K562 (cell line): Measurements from ENCODE around the gene MYO18A. TPM values are rescaled to one million over a fixed set of nuclear protein-coding genes. Genes with fewer than 3 reads are reported as not detected.

Source experiments
- ATAC-seq: fragments of 200-7000 bp; cut with Tn5 transposase; 3 replicates; pipeline ENCODE4 v1.9.1; 2020; ENCODE audit warnings: moderate library complexity
- BruUV-seq: library from RNA; stranded (reverse); fragments of 400-500 nt; replicated peaks from 2 replicates; lab custom pipeline; 2021; lab: Mats Ljungman, UMichigan
- CTCF ChIA-PET: fragments of 300-600 bp; formaldehyde crosslinking; extraction: SDS; loops from one replicate; lab custom pipeline; 2021; ENCODE audit warnings: low intra/inter-chr PET ratio; lab: Yijun Ruan, JAX
- POLR2A ChIA-PET: fragments of 300-600, 350-650 bp; sonication (Branson Sonifier 250); formaldehyde crosslinking; extraction: SDS; loops from one replicate; lab custom pipeline; 2021; ENCODE audit warnings: antibody characterized with exemption, inconsistent platforms; lab: Yijun Ruan, JAX
- DNase-seq, 4 experiments: peaks; one replicate each; pipeline versions ENCODE4 v3.0.0 to v3.0.0-alpha.2; 2011 to 2018; ENCODE audit warnings: low spot score in 3 of 4, mixed read lengths in 3 of 4; ENCODE audit errors: extremely low read depth in 1 of 4
- FAIRE-seq: peaks from 2 replicates; lab custom pipeline; 2011; peaks lifted over from hg19 to GRCh38; lab: Jason Lieb, UNC
- H2AFZ ChIP-seq: 2 replicates; pipeline ENCODE4 v1.6.0; 2011; ENCODE audit warnings: low read depth, low read length, control low read depth, inconsistent platforms
- H3K27ac ChIP-seq: fragments of 200-600 bp; 3 replicates; pipeline ENCODE4 v1.8.0; 2011; ENCODE audit warnings: low read depth, mild to moderate bottlenecking, control low read depth, inconsistent platforms, low read length, moderate library complexity, mixed read lengths; ENCODE audit errors: extremely low read depth
- H3K27me3 ChIP-seq, 2 experiments: fragments of 300-600 bp in 1 of 2; 2 replicates in 1 of 2; 3 replicates in 1 of 2; pipeline versions ENCODE4 v1.6.0 to v1.8.0; 2011; ENCODE audit warnings: inconsistent platforms in 2 of 2, low read length in 2 of 2, mild to moderate bottlenecking in 1 of 2, mixed read lengths in 1 of 2, moderate library complexity in 1 of 2; ENCODE audit not compliant: control insufficient read depth in 2 of 2, insufficient read depth in 2 of 2
- H3K36me3 ChIP-seq: fragments of 300-600 bp; 3 replicates; pipeline ENCODE4 v1.8.0; 2011; ENCODE audit warnings: mild to moderate bottlenecking, low read length, inconsistent platforms; ENCODE audit not compliant: control insufficient read depth, insufficient read depth
- H3K4me1 ChIP-seq, 2 experiments: fragments of 200-600 bp in 1 of 2; replicated peaks in 1 of 2; 2 replicates in 1 of 2; 3 replicates in 1 of 2; pipeline versions ENCODE4 v1.5.1 to v1.8.0; 2011; ENCODE audit warnings: inconsistent platforms in 2 of 2, low read length in 2 of 2, mild to moderate bottlenecking in 1 of 2, mixed read lengths in 1 of 2, moderate library complexity in 1 of 2; ENCODE audit not compliant: control insufficient read depth in 2 of 2, insufficient read depth in 2 of 2
- H3K4me2 ChIP-seq: 2 replicates; pipeline ENCODE4 v1.6.1; 2011; ENCODE audit warnings: low read length, control low read depth, inconsistent platforms, mixed read lengths; ENCODE audit not compliant: insufficient read depth
- H3K4me3 ChIP-seq: fragments of 200-600 bp; sonication (generic), shearing (Covaris generic); 2 replicates; pipeline ENCODE4 v1.5.1; 2016; ENCODE audit warnings: control low read depth, inconsistent platforms
- H3K79me2 ChIP-seq: fragments of 200-600 bp; 3 replicates; pipeline ENCODE4 v1.8.0; 2011; ENCODE audit warnings: low read length, inconsistent platforms; ENCODE audit not compliant: control insufficient read depth, insufficient read depth
- H3K9ac ChIP-seq, 2 experiments: 2 replicates each; pipeline versions ENCODE4 v1.6.0 to v1.6.1; 2011; ENCODE audit warnings: low read depth in 2 of 2, low read length in 2 of 2, control low read depth in 1 of 2, inconsistent platforms in 1 of 2, mild to moderate bottlenecking in 1 of 2, mixed read lengths in 1 of 2; ENCODE audit not compliant: insufficient read depth in 1 of 2
- H3K9me1 ChIP-seq: one replicate; pipeline ENCODE4 v1.6.0; 2011; ENCODE audit warnings: inconsistent platforms, mild to moderate bottlenecking, low read length, moderate library complexity; ENCODE audit not compliant: control insufficient read depth, insufficient read depth
- H3K9me3 ChIP-seq: replicated peaks from 2 replicates; pipeline ENCODE4 v1.5.1; 2011; ENCODE audit warnings: low read depth, low read length, inconsistent platforms; ENCODE audit not compliant: control insufficient read depth, insufficient read depth
- H4K20me1 ChIP-seq: replicated peaks from 2 replicates; pipeline ENCODE4 v1.6.1; 2011; ENCODE audit warnings: low read length, inconsistent platforms, mixed read lengths; ENCODE audit not compliant: control insufficient read depth, insufficient read depth
- ADNP ChIP-seq: fragments of 200-800 bp; sonication (Bioruptor generic); IDR thresholded peaks from 2 replicates; pipeline ENCODE4 v1.6.1; 2016; ENCODE audit warnings: missing genetic modification characterization, missing compliant biosample characterization
- MED1 ChIP-seq: sonication (generic); formaldehyde crosslinking; IDR thresholded peaks from 2 replicates; pipeline ENCODE4 v1.8.1; 2023; ENCODE audit warnings: missing genetic modification reagents, borderline replicate concordance
- OTX1 ChIP-seq: fragments of 450-650 bp; formaldehyde crosslinking; IDR thresholded peaks from 2 replicates; pipeline ENCODE4 v1.4.0; 2022; ENCODE audit warnings: mild to moderate bottlenecking
- RAD21 ChIP-seq, 2 experiments: fragments of 250-450 bp in 1 of 2; fragments of 450-650 bp in 1 of 2; sonication (Bioruptor Pico) in 1 of 2; formaldehyde crosslinking in 1 of 2; IDR thresholded peaks in 1 of 2; conservative IDR thresholded peaks in 1 of 2; 2 replicates each; pipeline versions ENCODE4 v1.4.0 to v1.8.0; 2020 to 2022; ENCODE audit warnings: mild to moderate bottlenecking in 2 of 2, moderate library complexity in 1 of 2
- RBM17 ChIP-seq: fragments of 200-400 bp; formaldehyde crosslinking; IDR thresholded peaks from 2 replicates; pipeline ENCODE4 v1.6.1; 2017; ENCODE audit warnings: low read depth, mild to moderate bottlenecking, low read length, borderline replicate concordance
- SMARCC2 ChIP-seq: fragments of 450-650 bp; IDR thresholded peaks from 2 replicates; pipeline ENCODE4 v1.6.1; 2017; ENCODE audit warnings: antibody characterized with exemption, moderate library complexity, mild to moderate bottlenecking, low read depth
- SP1 ChIP-seq: sonication (generic); formaldehyde crosslinking; IDR thresholded peaks from 2 replicates; pipeline ENCODE4 v1.8.1; 2022; ENCODE audit warnings: mild to moderate bottlenecking, missing genetic modification reagents
- STAT5B ChIP-seq: fragments of 250-450 bp; sonication (Bioruptor Pico); IDR thresholded peaks from 2 replicates; pipeline ENCODE4 v1.8.0; 2021; ENCODE audit warnings: mild to moderate bottlenecking, inconsistent platforms
- ZEB2 ChIP-seq: fragments of 450-650 bp; IDR thresholded peaks from 2 replicates; pipeline ENCODE4 v1.6.1; 2016
- ZNF324 ChIP-seq: fragments of 250-450 bp; sonication (Bioruptor Pico); IDR thresholded peaks from 2 replicates; pipeline ENCODE4 v1.4.0; 2020; ENCODE audit warnings: mild to moderate bottlenecking
- WGBS: fragments of 100-300 bp; shearing (Covaris generic); methylation state at CpG from one replicate; pipeline ENCODE4 v1.1.6; 2016; ENCODE audit warnings: low coverage, mixed read lengths; ENCODE audit not compliant: insufficient coverage; ENCODE audit errors: missing lambda C conversion rate; 5-methylcytosine and 5-hydroxymethylcytosine counted together
- in situ Hi-C: fragments of 300-500 bp; cut with MboI; formaldehyde crosslinking; loops from 4 replicates; pipeline ENCODE4 v1.15.0; 2018; ENCODE audit warnings: inconsistent platforms, mixed read lengths
- intact Hi-C: fragments of 100-400 bp; cut with micrococcal nuclease; formaldehyde crosslinking; loops from 2 replicates; pipeline ENCODE4 v1.14.2; 2022
- polyA plus RNA-seq, 8 experiments: library from polyadenylated mRNA; depleted of rRNA in 4 of 8; stranded (reverse) in 5 of 8; unstranded in 3 of 8; fragments of >200 nt; fragmentation: Nextera tagmentation in 2 of 8; fragmentation: Illumina TruSeq in 1 of 8; extraction: Ambion mirVana in 2 of 8; extraction: Trizol in 1 of 8; gene quantifications; 2 replicates each; pipeline versions ENCODE4 v1.2.1 to v1.2.3, GENCODE V29; 2011 to 2014; ENCODE audit warnings: inconsistent platforms in 1 of 8, missing spikeins in 1 of 8
- total RNA-seq, 7 experiments: library from RNA; depleted of rRNA in 6 of 7; stranded (reverse); fragments of >200 nt in 6 of 7; fragmentation: Illumina TruSeq in 2 of 7; extraction: Trizol in 2 of 7; gene quantifications; 2 replicates each; pipeline versions ENCODE4 v1.2.1 to v1.2.3, GENCODE V29; 2011 to 2021; ENCODE audit warnings: low replicate concordance in 1 of 7
- TF ChIP-seq, protein P1 (sequence below): fragments of 250-450 bp; sonication (Bioruptor Pico); IDR thresholded peaks from 2 replicates; pipeline ENCODE4 v1.8.0; 2022; ENCODE audit warnings: moderate library complexity, mild to moderate bottlenecking, inconsistent platforms
- TF ChIP-seq, protein P2 (sequence below): sonication (generic); formaldehyde crosslinking; IDR thresholded peaks from 2 replicates; pipeline ENCODE4 v1.8.1; 2023; ENCODE audit warnings: mild to moderate bottlenecking, missing genetic modification reagents
- TF ChIP-seq, protein P3 (sequence below): fragments of 450-650 bp; conservative IDR thresholded peaks from 2 replicates; pipeline ENCODE4 v1.6.1; 2016; ENCODE audit warnings: missing genetic modification characterization, low read depth, mild to moderate bottlenecking, missing compliant biosample characterization, moderate library complexity
- TF ChIP-seq, protein P4 (sequence below): sonication (generic); formaldehyde crosslinking; IDR thresholded peaks from 2 replicates; pipeline ENCODE4 v1.8.1; 2023; ENCODE audit warnings: mild to moderate bottlenecking, missing genetic modification reagents

MYO18A gene
- total and polyA plus RNA-seq, 9 of the 15 experiments (the other 6 are each of a cell fraction or from before 2014, with no cell fraction given) = 2.5 to 65.4 (median 17.1) TPM

DNA sequence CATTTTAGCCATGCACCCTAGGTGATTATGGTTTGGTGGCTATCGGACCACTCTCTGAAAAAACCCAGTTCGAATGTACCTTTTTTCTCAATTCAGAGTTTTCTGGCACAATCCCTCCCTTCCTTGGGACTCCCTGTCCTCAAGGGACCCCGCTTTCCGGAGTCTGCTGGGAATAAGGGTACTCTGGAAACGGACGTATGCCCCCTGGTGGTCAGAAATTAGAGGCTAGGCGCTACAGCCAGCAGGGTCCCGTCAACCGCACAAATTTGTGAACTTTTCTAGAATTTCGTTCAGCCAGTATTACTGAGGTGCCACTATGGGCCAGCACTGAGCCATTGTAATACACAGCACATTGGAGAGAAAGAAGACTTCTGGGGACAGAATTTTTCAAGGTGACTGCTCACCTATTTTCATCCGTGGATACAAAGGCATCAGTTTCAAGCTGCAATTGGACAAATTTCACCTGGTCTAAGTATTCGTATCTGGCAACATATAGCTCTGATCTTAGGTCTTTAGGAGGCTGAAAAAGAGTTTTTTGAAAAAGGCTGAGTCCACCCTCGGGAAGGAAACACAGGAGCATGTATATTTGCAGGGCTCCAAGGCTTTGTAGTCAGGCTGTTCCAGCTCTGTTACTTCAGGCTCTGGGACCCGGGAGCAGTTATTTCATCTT, 39.3 kb upstream of the MYO18A start:
- H3K79me2 ChIP-seq = no peaks in the 10 kb centered on the region
- H3K4me3 ChIP-seq = no peak overlapping the region
- peaks cover 0 to 3% of the 10 kb centered on the region in 2 experiments; a peak in 1 of 5 replicates for H3K4me1 ChIP-seq
- in situ Hi-C loops = no loop called here
- peak; percentile 89 for FAIRE-seq
- no peak overlapping the region for H3K9ac ChIP-seq
- WGBS = 12% methylated on average over 14 of the region's 14 CpGs
- intact Hi-C loops = loop anchor here (1.0 kb wide), 2 partner anchors 70 to 95 kb away; no protein-coding TSS in a partner anchor
- CTCF ChIA-PET = interaction anchor here (0.6 to 1.8 kb wide), 8 partner anchors 9 to 353 kb away, joined by 3 to 19 read pairs (median 4); no protein-coding TSS in a partner anchor
- peak overlapping the region; percentile 70 for H2AFZ ChIP-seq
- 0 out of 2 replicates have a peak overlapping the region, but pooled peaks have one; percentile 26 for H3K4me2 ChIP-seq
- H3K9me3 ChIP-seq = no peaks in the 10 kb centered on the region
- no peaks in the 10 kb centered on the region for H3K36me3 ChIP-seq
- peak; percentile 98 for ATAC-seq
- peak; percentile 84 to 91 (median 90) for DNase-seq
- BruUV-seq = no TSS peak
- H3K27ac ChIP-seq = no peak overlapping the region
- POLR2A ChIA-PET = interaction anchor here (1.7 to 1.8 kb wide), 2 partner anchors 13 to 16 kb away, joined by 3 to 6 read pairs; no protein-coding TSS in a partner anchor
- no peaks in the 10 kb centered on the region for H3K27me3 ChIP-seq
- no peaks in the 10 kb centered on the region for H4K20me1 ChIP-seq
- no peaks in the 10 kb centered on the region for H3K9me1 ChIP-seq
- TF ChIP-seq SMARCC2 (no peak), SP1 (CRISPR knock-in tag) (no peak), MED1 (CRISPR knock-in tag) (no peak), ZEB2 (no peak), STAT5B (CRISPR knock-in tag) (no peak), RAD21 (CRISPR knock-in tag; conservative IDR thresholded peaks at IDR 0.05 in 1 of 2, IDR thresholded peaks at IDR 0.05 in 1 of 2) (peak; percentile 82 to 90), ZNF324 (CRISPR knock-in tag) (no peak), ADNP (tag) (no peak), RBM17 (no peak), OTX1 (CRISPR knock-in tag) (no peak)
- TF ChIP-seq, protein P1, sequence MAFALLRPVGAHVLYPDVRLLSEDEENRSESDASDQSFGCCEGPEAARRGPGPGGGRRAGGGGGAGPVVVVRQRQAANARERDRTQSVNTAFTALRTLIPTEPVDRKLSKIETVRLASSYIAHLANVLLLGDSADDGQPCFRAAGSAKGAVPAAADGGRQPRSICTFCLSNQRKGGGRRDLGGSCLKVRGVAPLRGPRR (CRISPR knock-in tag) = no peak
- TF ChIP-seq, protein P2, sequence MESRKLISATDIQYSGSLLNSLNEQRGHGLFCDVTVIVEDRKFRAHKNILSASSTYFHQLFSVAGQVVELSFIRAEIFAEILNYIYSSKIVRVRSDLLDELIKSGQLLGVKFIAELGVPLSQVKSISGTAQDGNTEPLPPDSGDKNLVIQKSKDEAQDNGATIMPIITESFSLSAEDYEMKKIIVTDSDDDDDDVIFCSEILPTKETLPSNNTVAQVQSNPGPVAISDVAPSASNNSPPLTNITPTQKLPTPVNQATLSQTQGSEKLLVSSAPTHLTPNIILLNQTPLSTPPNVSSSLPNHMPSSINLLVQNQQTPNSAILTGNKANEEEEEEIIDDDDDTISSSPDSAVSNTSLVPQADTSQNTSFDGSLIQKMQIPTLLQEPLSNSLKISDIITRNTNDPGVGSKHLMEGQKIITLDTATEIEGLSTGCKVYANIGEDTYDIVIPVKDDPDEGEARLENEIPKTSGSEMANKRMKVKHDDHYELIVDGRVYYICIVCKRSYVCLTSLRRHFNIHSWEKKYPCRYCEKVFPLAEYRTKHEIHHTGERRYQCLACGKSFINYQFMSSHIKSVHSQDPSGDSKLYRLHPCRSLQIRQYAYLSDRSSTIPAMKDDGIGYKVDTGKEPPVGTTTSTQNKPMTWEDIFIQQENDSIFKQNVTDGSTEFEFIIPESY = no peak
- TF ChIP-seq, protein P3, sequence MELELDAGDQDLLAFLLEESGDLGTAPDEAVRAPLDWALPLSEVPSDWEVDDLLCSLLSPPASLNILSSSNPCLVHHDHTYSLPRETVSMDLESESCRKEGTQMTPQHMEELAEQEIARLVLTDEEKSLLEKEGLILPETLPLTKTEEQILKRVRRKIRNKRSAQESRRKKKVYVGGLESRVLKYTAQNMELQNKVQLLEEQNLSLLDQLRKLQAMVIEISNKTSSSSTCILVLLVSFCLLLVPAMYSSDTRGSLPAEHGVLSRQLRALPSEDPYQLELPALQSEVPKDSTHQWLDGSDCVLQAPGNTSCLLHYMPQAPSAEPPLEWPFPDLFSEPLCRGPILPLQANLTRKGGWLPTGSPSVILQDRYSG (tag) = no peak
- TF ChIP-seq, protein P4, sequence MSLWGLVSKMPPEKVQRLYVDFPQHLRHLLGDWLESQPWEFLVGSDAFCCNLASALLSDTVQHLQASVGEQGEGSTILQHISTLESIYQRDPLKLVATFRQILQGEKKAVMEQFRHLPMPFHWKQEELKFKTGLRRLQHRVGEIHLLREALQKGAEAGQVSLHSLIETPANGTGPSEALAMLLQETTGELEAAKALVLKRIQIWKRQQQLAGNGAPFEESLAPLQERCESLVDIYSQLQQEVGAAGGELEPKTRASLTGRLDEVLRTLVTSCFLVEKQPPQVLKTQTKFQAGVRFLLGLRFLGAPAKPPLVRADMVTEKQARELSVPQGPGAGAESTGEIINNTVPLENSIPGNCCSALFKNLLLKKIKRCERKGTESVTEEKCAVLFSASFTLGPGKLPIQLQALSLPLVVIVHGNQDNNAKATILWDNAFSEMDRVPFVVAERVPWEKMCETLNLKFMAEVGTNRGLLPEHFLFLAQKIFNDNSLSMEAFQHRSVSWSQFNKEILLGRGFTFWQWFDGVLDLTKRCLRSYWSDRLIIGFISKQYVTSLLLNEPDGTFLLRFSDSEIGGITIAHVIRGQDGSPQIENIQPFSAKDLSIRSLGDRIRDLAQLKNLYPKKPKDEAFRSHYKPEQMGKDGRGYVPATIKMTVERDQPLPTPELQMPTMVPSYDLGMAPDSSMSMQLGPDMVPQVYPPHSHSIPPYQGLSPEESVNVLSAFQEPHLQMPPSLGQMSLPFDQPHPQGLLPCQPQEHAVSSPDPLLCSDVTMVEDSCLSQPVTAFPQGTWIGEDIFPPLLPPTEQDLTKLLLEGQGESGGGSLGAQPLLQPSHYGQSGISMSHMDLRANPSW (CRISPR knock-in tag) = 0 out of 2 replicates have a peak, but pooled peaks have one; percentile 36
